A673 (cell line): ENCODE results near the gene ARHGAP26. TPM values are rescaled to one million over a fixed set of nuclear protein-coding genes. Genes with fewer than 3 reads are reported as not detected.
"Not testable (repeated sequence)": the region's sequence is repeated elsewhere in the genome, so short reads cannot be mapped to it uniquely, and the experiment has no call there.

ENCODE experiments used
- BruUV-seq: library from RNA; stranded (reverse); fragments of 400-500 nt; replicated peaks from 2 replicates; lab custom pipeline; 2021; lab: Mats Ljungman, UMichigan
- CTCF ChIA-PET: fragments of 300-600 bp; sonication (Branson Sonifier 250); formaldehyde crosslinking; loops from one replicate; lab custom pipeline; 2022; ENCODE audit warnings: antibody characterized with exemption; lab: Charles Lee
- POLR2A ChIA-PET: fragments of 300-600 bp; sonication (Branson Sonifier 250); formaldehyde crosslinking; loops from one replicate; lab custom pipeline; 2022; ENCODE audit warnings: antibody characterized with exemption; ENCODE audit not compliant: low non-redundant PET; lab: Charles Lee
- DNase-seq: peaks from one replicate; pipeline ENCODE4 v3.0.0-alpha.2; 2015; ENCODE audit warnings: low spot score
- H3K27ac ChIP-seq: fragments of 200-600 bp; sonication (generic); 2 replicates; pipeline ENCODE4 v1.5.1; 2016; ENCODE audit warnings: mixed run types, low read depth, mild to moderate bottlenecking, mixed read lengths, antibody characterized with exemption, low read length; ENCODE audit not compliant: poor library complexity, severe bottlenecking
- H3K27me3 ChIP-seq: fragments of 200-600 bp; sonication (generic); replicated peaks from 2 replicates; pipeline ENCODE4 v1.6.1; 2017; ENCODE audit warnings: mixed run types, low read depth, mild to moderate bottlenecking, mixed read lengths, antibody characterized with exemption, low read length; ENCODE audit not compliant: insufficient read depth, poor library complexity
- H3K36me3 ChIP-seq: fragments of 200-600 bp; sonication (generic); 2 replicates; pipeline ENCODE4 v1.6.1; 2016; ENCODE audit warnings: mixed run types, mild to moderate bottlenecking, mixed read lengths, antibody characterized with exemption, low read length; ENCODE audit not compliant: insufficient read depth, poor library complexity, severe bottlenecking
- H3K4me1 ChIP-seq: fragments of 200-600 bp; sonication (generic); 2 replicates; pipeline ENCODE4 v1.6.1; 2017; ENCODE audit warnings: mixed run types, mild to moderate bottlenecking, mixed read lengths, antibody characterized with exemption, low read length; ENCODE audit not compliant: insufficient read depth, poor library complexity, severe bottlenecking
- H3K4me3 ChIP-seq: fragments of 200-600 bp; sonication (generic); 2 replicates; pipeline ENCODE4 v1.5.1; 2016; ENCODE audit warnings: low read depth, mixed run types, mild to moderate bottlenecking, mixed read lengths, low read length; ENCODE audit not compliant: poor library complexity, severe bottlenecking
- H3K9me3 ChIP-seq: fragments of 200-600 bp; sonication (generic); 2 replicates; pipeline ENCODE4 v1.6.1; 2016; ENCODE audit warnings: mixed run types, low read depth, mild to moderate bottlenecking, mixed read lengths, antibody characterized with exemption, low read length; ENCODE audit not compliant: poor library complexity, severe bottlenecking
- CTCF ChIP-seq: fragments of 300-800, 200-600 bp; sonication (generic); conservative IDR thresholded peaks from 2 replicates; pipeline ENCODE4 v1.5.1; 2017; ENCODE audit warnings: low read depth, mild to moderate bottlenecking, antibody characterized with exemption, low read length, moderate library complexity, mixed read lengths
- EZH2 ChIP-seq: fragments of 200-600 bp; sonication (generic); IDR thresholded peaks from 2 replicates; pipeline ENCODE4 v1.6.1; 2017; ENCODE audit warnings: borderline replicate concordance, low read depth, mild to moderate bottlenecking, mixed read lengths, antibody characterized with exemption, low read length; ENCODE audit not compliant: poor library complexity, severe bottlenecking
- intact Hi-C: fragments of 100-400 bp; cut with micrococcal nuclease; formaldehyde crosslinking; loops from one replicate; pipeline ENCODE4 v1.10.0; 2022; ENCODE audit not compliant: unreplicated experiment
- total RNA-seq: library from RNA; stranded (reverse); gene quantifications from 2 replicates; pipeline ENCODE4 v1.2.3, GENCODE V29; 2021

ARHGAP26 gene
- total RNA-seq, 1 experiment from 2014 or later, result 25.5 TPM

GRCh38 chr5:142984525-142984924, 214.3 kb downstream of the ARHGAP26 start:
- Histone ChIP-seq H3K4me3 (no peak overlapping the region), H3K27me3 (no peaks in the 10 kb centered on the region), H3K9me3 (no peaks in the 10 kb centered on the region), H3K4me1 (peaks cover 50% of the 10 kb centered on the region), H3K36me3 (no peaks in the 10 kb centered on the region), H3K27ac (peak overlapping the region; percentile 62)
- DNase-seq, result no peak
- intact Hi-C loops, result no loop called here
- POLR2A ChIA-PET, result no interaction called here
- BruUV-seq, result no TSS peak
- TF ChIP-seq EZH2 (no peak), CTCF (no peak)
- CTCF ChIA-PET, result no interaction called here

- H3K9me3 ChIP-seq, H3K36me3 ChIP-seq, DNase-seq, BruUV-seq, H3K27ac ChIP-seq, CTCF ChIA-PET, H3K27me3 ChIP-seq, intact Hi-C loops, H3K4me3 ChIP-seq, POLR2A ChIA-PET, H3K4me1 ChIP-seq: not testable (repeated sequence)
These were observed 219.1 kb downstream of the ARHGAP26 start for GRCh38 chr5:142989270-142989669.

GRCh38 chr5:142990073-142990472, 219.9 kb downstream of the ARHGAP26 start:
- CTCF ChIA-PET, H3K36me3 ChIP-seq: not testable (repeated sequence)

GRCh38 chr5:142994218-142994617, 224.0 kb downstream of the ARHGAP26 start:
- no TSS peak for BruUV-seq

More at GRCh38 chr5:142990073-142990472, 219.9 kb downstream of the ARHGAP26 start:
- H3K27me3 ChIP-seq, H3K9me3 ChIP-seq, H3K4me3 ChIP-seq, H3K4me1 ChIP-seq, POLR2A ChIA-PET, H3K27ac ChIP-seq, intact Hi-C loops, DNase-seq, BruUV-seq: not testable (repeated sequence)

GRCh38 chr5:142995621-142996020, 225.4 kb downstream of the ARHGAP26 start:
- H3K9me3 ChIP-seq, H3K4me1 ChIP-seq, H3K27ac ChIP-seq, H3K4me3 ChIP-seq, CTCF ChIA-PET, H3K36me3 ChIP-seq, DNase-seq, intact Hi-C loops, H3K27me3 ChIP-seq, POLR2A ChIA-PET, BruUV-seq: not testable (repeated sequence)

More at GRCh38 chr5:142994218-142994617, 224.0 kb downstream of the ARHGAP26 start:
- DNase-seq, result no peak
- TF ChIP-seq CTCF (no peak), EZH2 (no peak)
- Histone ChIP-seq H3K27ac (no peak overlapping the region), H3K36me3 (no peaks in the 10 kb centered on the region), H3K4me1 (no peaks in the 10 kb centered on the region), H3K9me3 (no peaks in the 10 kb centered on the region), H3K4me3 (no peak overlapping the region), H3K27me3 (no peaks in the 10 kb centered on the region)
- POLR2A ChIA-PET, result no interaction called here
- CTCF ChIA-PET, result no interaction called here
- intact Hi-C loops, result no loop called here
